ENCODE measurements around the gene PRKG1.

Gene PRKG1

DNA sequence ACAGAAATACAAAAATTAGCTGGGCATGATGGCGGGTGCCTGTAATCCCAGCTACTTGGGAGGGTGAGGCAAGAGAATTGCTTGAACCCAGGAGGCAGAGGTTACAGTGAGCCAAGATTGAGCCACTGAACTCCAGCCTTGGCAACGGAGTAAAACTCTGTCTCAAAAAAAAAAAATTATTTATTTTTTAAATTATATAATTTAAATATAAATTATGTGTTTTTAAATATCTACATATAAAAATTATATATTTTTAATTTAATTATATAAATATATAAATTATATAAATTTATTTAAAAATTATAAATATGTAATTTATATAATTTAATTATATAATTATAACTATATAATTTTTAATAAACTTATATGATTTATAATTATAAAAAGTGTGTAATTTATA lies 51.2 kb downstream of the PRKG1 start:
- Histone ChIP-seq H3K27ac (ENCODE audit: insufficient read depth in 1 of 2, low read depth in 1 of 2, low read length in 2 of 2, poor library complexity in 1 of 2, severe bottlenecking in 2 of 2) (no peak overlapping the region), H3K9me3 (ENCODE audit: control extremely low read depth in 1 of 5, control insufficient read depth in 4 of 5, insufficient read depth in 2 of 5, low read depth in 1 of 5, low read length in 4 of 5) (no peaks in the 10 kb centered on the region), H3K36me3 (ENCODE audit: control insufficient read depth in 4 of 4, insufficient read depth in 4 of 4, low read length in 3 of 4) (no peaks in the 10 kb centered on the region), H3K4me1 (ENCODE audit: control extremely low read depth in 1 of 4, control insufficient read depth in 4 of 4, insufficient read depth in 4 of 4, low read length in 3 of 4) (no peaks in the 10 kb centered on the region), H3K27me3 (replicated peaks in 2 of 5; ENCODE audit: control insufficient read depth in 4 of 5, insufficient read depth in 5 of 5, low read length in 4 of 5) (no peaks in the 10 kb centered on the region), H3K4me3 (ENCODE audit: control insufficient read depth in 1 of 7, extremely low read depth in 1 of 7, insufficient read depth in 4 of 7, low read depth in 2 of 7, low read length in 6 of 7) (no peak overlapping the region)
- CTCF ChIA-PET: no interaction called here
- no peak for DNase-seq
- POLR2A ChIA-PET: no interaction called here
- 100% methylated on average over 1 of the region's 2 CpGs for WGBS (ENCODE audit: insufficient coverage)

DNA sequence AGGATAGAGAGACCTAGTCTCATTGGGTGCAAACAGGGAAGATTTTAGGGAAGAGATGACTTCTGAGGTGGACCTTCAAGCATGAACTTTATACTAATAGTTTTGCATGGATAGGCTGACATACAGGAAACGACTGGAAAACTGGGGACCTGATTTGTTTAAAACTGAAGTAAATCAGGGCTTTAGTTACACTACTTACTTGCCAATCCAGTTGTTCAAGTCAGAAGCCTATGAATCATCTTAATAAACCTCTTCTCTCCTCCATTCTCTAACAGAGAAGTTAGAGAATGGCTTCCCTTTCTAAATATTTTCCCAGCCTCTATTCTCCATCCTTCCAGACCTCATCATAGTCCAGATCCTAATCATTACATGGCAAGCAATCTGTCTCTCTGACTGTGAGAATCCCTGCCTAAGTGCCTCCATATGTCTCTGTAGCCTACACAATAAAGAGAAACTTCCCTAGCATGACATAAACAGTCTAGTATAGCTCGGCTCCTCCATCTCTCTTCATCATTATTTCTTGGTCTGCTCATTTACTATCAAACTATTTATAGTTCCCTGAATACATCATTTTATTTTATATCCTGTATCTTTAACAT lies 55.8 kb downstream of the PRKG1 start:
- CTCF ChIA-PET: no interaction called here
- Histone ChIP-seq H3K9me3 (ENCODE audit: control extremely low read depth in 1 of 5, control insufficient read depth in 4 of 5, insufficient read depth in 2 of 5, low read depth in 1 of 5, low read length in 4 of 5) (no peaks in the 10 kb centered on the region), H3K27ac (ENCODE audit: insufficient read depth in 1 of 2, low read depth in 1 of 2, low read length in 2 of 2, poor library complexity in 1 of 2, severe bottlenecking in 2 of 2) (no peak overlapping the region), H3K4me1 (ENCODE audit: control extremely low read depth in 1 of 4, control insufficient read depth in 4 of 4, insufficient read depth in 4 of 4, low read length in 3 of 4) (no peaks in the 10 kb centered on the region), H3K27me3 (replicated peaks in 2 of 5; ENCODE audit: control insufficient read depth in 4 of 5, insufficient read depth in 5 of 5, low read length in 4 of 5) (no peaks in the 10 kb centered on the region), H3K36me3 (ENCODE audit: control insufficient read depth in 4 of 4, insufficient read depth in 4 of 4, low read length in 3 of 4) (no peaks in the 10 kb centered on the region), H3K4me3 (ENCODE audit: control insufficient read depth in 1 of 7, extremely low read depth in 1 of 7, insufficient read depth in 4 of 7, low read depth in 2 of 7, low read length in 6 of 7) (no peak overlapping the region)
- 100% methylated on average over 1 of the region's 2 CpGs for WGBS (ENCODE audit: insufficient coverage)
- DNase-seq: no peak
- POLR2A ChIA-PET: no interaction called here

DNA sequence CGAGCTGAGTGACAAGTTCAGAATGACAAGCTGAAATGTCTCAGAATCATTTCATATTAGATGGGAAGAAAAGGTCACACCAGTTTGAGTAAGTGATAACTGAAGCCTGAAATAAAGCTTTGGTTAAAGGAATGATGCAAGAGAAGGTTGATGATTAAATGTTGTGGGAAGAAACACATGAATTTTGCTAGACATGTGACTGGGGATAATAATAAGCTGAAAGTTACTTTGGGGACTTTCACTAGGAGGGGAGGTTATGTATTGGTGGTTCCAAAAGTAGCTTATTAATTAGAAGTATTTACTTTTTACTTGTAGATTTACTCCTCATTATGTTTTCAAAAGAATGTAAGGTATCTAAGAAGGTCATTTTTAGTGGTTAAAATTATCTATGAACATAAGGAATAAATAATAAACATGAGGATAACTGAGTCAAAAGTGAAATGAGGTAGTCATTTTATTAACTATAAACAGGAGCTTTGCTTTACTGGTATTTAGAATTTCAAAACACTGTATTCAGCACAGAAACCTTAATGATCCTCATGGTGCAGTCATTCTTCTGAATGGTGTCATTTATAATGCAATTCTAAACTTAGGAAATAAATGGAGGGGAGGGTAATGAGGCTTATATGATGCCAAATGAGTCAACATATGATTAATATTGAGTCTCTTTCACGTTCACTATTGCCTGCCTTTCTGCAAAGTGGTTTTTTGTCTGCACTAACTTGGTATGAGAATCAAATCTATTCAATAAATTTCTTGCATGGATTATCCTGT lies 63.7 kb downstream of the PRKG1 start:
- Histone ChIP-seq H3K4me1 (ENCODE audit: control extremely low read depth in 1 of 4, control insufficient read depth in 4 of 4, insufficient read depth in 4 of 4, low read length in 3 of 4) (no peaks in the 10 kb centered on the region), H3K9me3 (ENCODE audit: control extremely low read depth in 1 of 5, control insufficient read depth in 4 of 5, insufficient read depth in 2 of 5, low read depth in 1 of 5, low read length in 4 of 5) (no peaks in the 10 kb centered on the region), H3K27ac (ENCODE audit: insufficient read depth in 1 of 2, low read depth in 1 of 2, low read length in 2 of 2, poor library complexity in 1 of 2, severe bottlenecking in 2 of 2) (no peak overlapping the region), H3K36me3 (ENCODE audit: control insufficient read depth in 4 of 4, insufficient read depth in 4 of 4, low read length in 3 of 4) (no peaks in the 10 kb centered on the region), H3K27me3 (replicated peaks in 2 of 5; ENCODE audit: control insufficient read depth in 4 of 5, insufficient read depth in 5 of 5, low read length in 4 of 5) (peaks cover 0 to 2% (median 0%) of the 10 kb centered on the region in 5 experiments), H3K4me3 (ENCODE audit: control insufficient read depth in 1 of 7, extremely low read depth in 1 of 7, insufficient read depth in 4 of 7, low read depth in 2 of 7, low read length in 6 of 7) (no peak overlapping the region)
- DNase-seq: no peak
- POLR2A ChIA-PET: no interaction called here
- 100% methylated on average over 1 of the region's 2 CpGs for WGBS (ENCODE audit: insufficient coverage)
- CTCF ChIA-PET: no interaction called here

GRCh38 chr10:51139176-51139575 lies 64.9 kb downstream of the PRKG1 start:
- POLR2A ChIA-PET: no interaction called here
- CTCF ChIA-PET: no interaction called here
- no CpG with 5 or more reads among the region's 1 CpG for WGBS (ENCODE audit: insufficient coverage)
- no peak overlapping the region for H3K4me3 ChIP-seq (ENCODE audit: control insufficient read depth in 1 of 7, extremely low read depth in 1 of 7, insufficient read depth in 4 of 7, low read depth in 2 of 7, low read length in 6 of 7)
- H3K4me1 ChIP-seq (ENCODE audit: control extremely low read depth in 1 of 4, control insufficient read depth in 4 of 4, insufficient read depth in 4 of 4, low read length in 3 of 4): no peaks in the 10 kb centered on the region
- no peaks in the 10 kb centered on the region for H3K9me3 ChIP-seq (ENCODE audit: control extremely low read depth in 1 of 5, control insufficient read depth in 4 of 5, insufficient read depth in 2 of 5, low read depth in 1 of 5, low read length in 4 of 5)
- DNase-seq: no peak
- H3K27me3 ChIP-seq (replicated peaks in 2 of 5; ENCODE audit: control insufficient read depth in 4 of 5, insufficient read depth in 5 of 5, low read length in 4 of 5): peaks cover 0 to 2% (median 0%) of the 10 kb centered on the region in 5 experiments
- H3K36me3 ChIP-seq (ENCODE audit: control insufficient read depth in 4 of 4, insufficient read depth in 4 of 4, low read length in 3 of 4): no peaks in the 10 kb centered on the region
- H3K27ac ChIP-seq (ENCODE audit: insufficient read depth in 1 of 2, low read depth in 1 of 2, low read length in 2 of 2, poor library complexity in 1 of 2, severe bottlenecking in 2 of 2): no peak overlapping the region

DNA sequence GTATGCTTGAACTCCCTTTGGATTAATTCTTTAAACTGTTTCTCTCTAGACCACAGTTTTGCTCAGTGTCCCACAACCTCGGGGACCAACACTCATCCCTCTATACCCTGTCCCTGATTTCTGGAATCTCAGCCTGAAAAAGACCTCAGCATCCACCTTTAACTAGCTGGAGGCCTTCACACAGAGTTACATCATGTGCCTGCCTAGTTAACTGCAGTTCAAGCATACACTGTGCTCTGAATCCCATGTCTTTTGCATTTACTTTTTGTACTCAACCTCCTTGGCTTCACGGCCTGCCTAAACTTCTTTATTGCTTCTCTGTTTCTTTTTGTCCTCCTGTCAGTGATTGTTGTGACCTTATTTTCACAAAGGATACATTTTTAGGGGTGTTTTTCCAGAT lies 66.7 kb downstream of the PRKG1 start:
- POLR2A ChIA-PET: no interaction called here

GRCh38 chr10:51144161-51144781 lies 70.0 kb downstream of the PRKG1 start:
- ChIA-PET POLR2A (no interaction called here), CTCF (no interaction called here)
- H3K4me3 ChIP-seq (ENCODE audit: control insufficient read depth in 1 of 7, extremely low read depth in 1 of 7, insufficient read depth in 4 of 7, low read depth in 2 of 7, low read length in 6 of 7): no peak overlapping the region
- 100% methylated on average over 1 of the region's 1 CpG for WGBS (ENCODE audit: insufficient coverage)
- H3K27ac ChIP-seq (ENCODE audit: insufficient read depth in 1 of 2, low read depth in 1 of 2, low read length in 2 of 2, poor library complexity in 1 of 2, severe bottlenecking in 2 of 2): no peak overlapping the region
- no peaks in the 10 kb centered on the region for H3K9me3 ChIP-seq (ENCODE audit: control extremely low read depth in 1 of 5, control insufficient read depth in 4 of 5, insufficient read depth in 2 of 5, low read depth in 1 of 5, low read length in 4 of 5)
- DNase-seq: no peak
- H3K4me1 ChIP-seq (ENCODE audit: control extremely low read depth in 1 of 4, control insufficient read depth in 4 of 4, insufficient read depth in 4 of 4, low read length in 3 of 4): no peaks in the 10 kb centered on the region
- H3K36me3 ChIP-seq (ENCODE audit: control insufficient read depth in 4 of 4, insufficient read depth in 4 of 4, low read length in 3 of 4): no peaks in the 10 kb centered on the region
- peaks cover 0 to 2% (median 0%) of the 10 kb centered on the region in 5 experiments for H3K27me3 ChIP-seq (replicated peaks in 2 of 5; ENCODE audit: control insufficient read depth in 4 of 5, insufficient read depth in 5 of 5, low read length in 4 of 5)

More for the DNA sequence above, 66.7 kb downstream of the PRKG1 start:
- Histone ChIP-seq H3K4me3 (ENCODE audit: control insufficient read depth in 1 of 7, extremely low read depth in 1 of 7, insufficient read depth in 4 of 7, low read depth in 2 of 7, low read length in 6 of 7) (no peak overlapping the region), H3K9me3 (ENCODE audit: control extremely low read depth in 1 of 5, control insufficient read depth in 4 of 5, insufficient read depth in 2 of 5, low read depth in 1 of 5, low read length in 4 of 5) (no peaks in the 10 kb centered on the region), H3K27me3 (replicated peaks in 2 of 5; ENCODE audit: control insufficient read depth in 4 of 5, insufficient read depth in 5 of 5, low read length in 4 of 5) (peaks cover 0 to 2% (median 0%) of the 10 kb centered on the region in 5 experiments), H3K4me1 (ENCODE audit: control extremely low read depth in 1 of 4, control insufficient read depth in 4 of 4, insufficient read depth in 4 of 4, low read length in 3 of 4) (no peaks in the 10 kb centered on the region), H3K27ac (ENCODE audit: insufficient read depth in 1 of 2, low read depth in 1 of 2, low read length in 2 of 2, poor library complexity in 1 of 2, severe bottlenecking in 2 of 2) (no peak overlapping the region), H3K36me3 (ENCODE audit: control insufficient read depth in 4 of 4, insufficient read depth in 4 of 4, low read length in 3 of 4) (no peaks in the 10 kb centered on the region)
- CTCF ChIA-PET: no interaction called here
- WGBS (ENCODE audit: insufficient coverage): 89% methylated on average over 1 of the region's 2 CpGs
- no peak for DNase-seq

DNA sequence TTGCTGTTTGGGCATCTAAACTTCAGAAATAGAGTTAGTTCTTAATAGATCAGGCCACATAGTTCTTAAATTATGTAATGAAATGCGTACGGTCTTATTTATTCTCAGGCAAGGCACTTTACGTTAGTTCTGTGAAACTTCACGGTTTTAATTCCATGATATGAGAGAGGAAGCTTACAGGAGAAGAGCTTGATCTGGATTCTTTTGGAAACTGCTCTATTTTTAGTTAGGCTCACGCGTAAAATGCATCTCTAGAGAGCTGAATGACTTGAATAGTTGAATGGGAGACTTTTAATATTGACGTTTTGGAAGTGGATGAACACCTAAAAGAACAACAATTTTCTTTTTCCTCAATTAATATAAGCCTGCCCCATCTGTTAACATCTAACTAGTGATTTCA lies 71.1 kb downstream of the PRKG1 start:
- no peak overlapping the region for H3K4me3 ChIP-seq (ENCODE audit: control insufficient read depth in 1 of 7, extremely low read depth in 1 of 7, insufficient read depth in 4 of 7, low read depth in 2 of 7, low read length in 6 of 7)
- no peaks in the 10 kb centered on the region for H3K4me1 ChIP-seq (ENCODE audit: control extremely low read depth in 1 of 4, control insufficient read depth in 4 of 4, insufficient read depth in 4 of 4, low read length in 3 of 4)
- WGBS (ENCODE audit: insufficient coverage): no CpG with 5 or more reads among the region's 7 CpGs
- POLR2A ChIA-PET: no interaction called here
- peaks cover 0 to 1% (median 0%) of the 10 kb centered on the region in 5 experiments for H3K9me3 ChIP-seq (ENCODE audit: control extremely low read depth in 1 of 5, control insufficient read depth in 4 of 5, insufficient read depth in 2 of 5, low read depth in 1 of 5, low read length in 4 of 5)
- no peak overlapping the region for H3K27ac ChIP-seq (ENCODE audit: insufficient read depth in 1 of 2, low read depth in 1 of 2, low read length in 2 of 2, poor library complexity in 1 of 2, severe bottlenecking in 2 of 2)
- peaks cover 0 to 2% (median 0%) of the 10 kb centered on the region in 5 experiments for H3K27me3 ChIP-seq (replicated peaks in 2 of 5; ENCODE audit: control insufficient read depth in 4 of 5, insufficient read depth in 5 of 5, low read length in 4 of 5)
- DNase-seq: no peak
- CTCF ChIA-PET: no interaction called here
- H3K36me3 ChIP-seq (ENCODE audit: control insufficient read depth in 4 of 4, insufficient read depth in 4 of 4, low read length in 3 of 4): no peaks in the 10 kb centered on the region

Measured in common myeloid progenitor, CD34-positive (primary cell).